GM10847 (cell line): ENCODE measurements around the gene C1QA.

Experiments used
- POLR2A ChIP-seq: IDR thresholded peaks from 2 replicates; pipeline ENCODE4 v1.6.1; 2011; ENCODE audit not compliant: insufficient read length; ENCODE audit errors: extremely low read depth

The C1QA gene

DNA sequence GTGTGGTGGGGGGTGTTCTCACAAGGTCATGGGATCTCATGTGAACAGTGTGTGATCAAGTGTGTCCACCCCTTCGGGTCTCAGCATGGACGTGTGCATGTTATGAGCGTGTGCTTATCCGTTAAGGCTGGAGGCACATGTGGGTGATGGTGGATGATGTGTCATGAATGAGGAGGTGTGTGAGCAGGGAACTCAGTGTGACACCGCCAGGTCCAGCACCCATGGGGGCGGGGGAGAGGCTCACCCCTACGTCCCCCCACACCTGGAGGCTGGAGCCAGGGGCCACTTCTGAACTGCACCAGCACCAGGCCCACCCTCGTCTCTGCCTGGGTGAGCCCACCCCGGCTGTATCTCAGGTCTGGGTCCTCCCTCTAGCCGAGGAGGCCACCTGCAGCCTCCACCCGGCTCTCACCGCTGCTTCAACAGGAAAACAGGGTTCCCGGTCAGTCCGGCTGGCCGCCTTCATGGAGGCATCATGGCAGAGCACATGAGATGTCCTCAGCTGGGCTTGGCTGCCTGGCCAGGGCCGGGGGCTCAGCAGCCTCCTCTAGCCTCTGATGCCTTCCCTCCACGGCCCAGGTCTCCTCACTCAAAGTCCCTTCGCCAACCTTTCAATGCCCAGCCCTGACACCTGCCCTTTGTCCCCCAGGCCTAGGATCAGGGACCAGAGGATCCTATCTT, 34.2 kb upstream of the C1QA start:
- TF ChIP-seq POLR2A, result no peak

DNA sequence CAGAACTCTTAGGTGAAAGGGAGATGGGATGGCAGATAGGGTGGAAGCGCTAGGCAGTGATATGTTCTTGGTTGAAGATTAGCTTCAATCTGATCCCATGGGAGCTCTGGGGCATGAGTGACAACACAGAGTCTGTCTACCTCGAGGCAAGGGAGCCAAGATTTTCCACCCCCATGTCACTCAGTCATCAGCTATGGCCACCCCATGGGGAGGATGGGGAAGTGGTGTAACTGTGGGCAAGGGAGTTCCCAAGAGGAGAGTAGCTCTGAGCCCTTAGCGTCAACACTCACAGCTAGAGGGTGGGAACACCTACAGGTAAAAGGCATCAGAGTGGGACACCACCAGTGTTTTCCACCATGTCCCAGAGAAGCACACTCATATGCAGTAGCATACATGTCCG, 30.3 kb upstream of the C1QA start:
- no peak for TF ChIP-seq POLR2A

DNA sequence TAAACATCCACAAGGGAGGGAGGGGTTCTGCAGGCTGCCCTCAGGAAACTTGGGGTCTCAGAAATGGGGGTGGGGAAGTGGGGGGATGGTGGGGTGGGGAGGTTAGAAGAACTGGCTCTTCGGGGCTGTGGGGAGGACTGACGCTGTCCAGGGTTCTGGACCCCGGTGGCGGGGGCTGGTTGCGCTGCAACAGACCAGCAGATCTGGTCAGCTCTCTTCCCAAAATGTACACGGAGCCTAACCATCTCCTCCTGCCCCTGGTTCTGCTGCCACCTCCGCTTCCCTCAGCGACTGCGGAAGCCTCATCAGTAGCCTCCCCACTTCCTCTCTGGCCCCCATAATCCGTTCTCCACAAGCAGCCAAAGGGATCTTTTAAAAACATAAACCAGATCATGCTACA, 29.3 kb upstream of the C1QA start:
- no peak for TF ChIP-seq POLR2A

GRCh38 chr1:22608361-22608760, 28.1 kb upstream of the C1QA start:
- TF ChIP-seq POLR2A, result no peak

DNA sequence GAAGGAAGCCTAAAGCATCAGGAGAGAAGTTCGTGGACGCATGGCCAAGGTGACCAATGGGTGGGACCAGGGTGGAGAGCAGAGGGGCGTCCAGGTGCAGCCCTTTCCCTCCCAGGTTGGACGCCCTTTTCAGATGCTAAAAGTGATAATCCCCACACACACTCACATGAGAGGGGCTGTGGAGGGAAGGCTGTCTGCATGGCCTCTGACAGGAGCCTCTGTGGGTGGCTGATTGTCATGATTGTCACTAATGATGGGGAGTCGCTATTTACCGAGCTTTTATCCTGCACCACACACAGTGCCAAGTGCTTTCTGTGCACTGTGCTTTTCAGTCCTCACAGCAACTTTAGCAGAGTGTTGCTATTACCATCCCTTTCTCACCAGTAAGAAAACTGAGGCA, 27.1 kb upstream of the C1QA start:
- no peak for TF ChIP-seq POLR2A

- TF ChIP-seq POLR2A, result no peak
Measured at GRCh38 chr1:22611530-22611947, 24.9 kb upstream of the C1QA start.

- TF ChIP-seq POLR2A, result no peak
Measured at GRCh38 chr1:22612671-22613571, 23.5 kb upstream of the C1QA start.

GRCh38 chr1:22613572-22613918, 22.9 kb upstream of the C1QA start:
- TF ChIP-seq POLR2A, result no peak

DNA sequence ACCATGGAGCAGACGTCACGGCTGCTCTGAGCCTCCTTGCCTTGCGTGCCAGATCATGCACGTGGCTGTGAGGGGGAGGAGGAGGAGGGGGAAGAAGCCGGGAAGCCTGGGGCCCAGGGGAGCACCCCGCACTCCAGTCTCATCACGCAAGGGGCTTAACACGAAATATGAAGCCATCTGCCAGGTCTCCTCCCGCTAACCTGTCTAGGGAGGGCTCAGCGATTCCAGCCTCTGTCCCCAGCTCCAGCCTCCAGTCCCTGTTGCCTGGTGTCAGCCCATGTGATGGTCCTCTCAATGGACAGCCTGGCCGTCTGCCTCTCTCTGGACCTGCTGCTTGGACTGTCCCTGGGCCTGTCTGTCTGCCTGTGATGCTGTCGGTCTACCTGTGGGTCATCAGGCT, 22.5 kb upstream of the C1QA start:
- TF ChIP-seq POLR2A, result no peak

DNA sequence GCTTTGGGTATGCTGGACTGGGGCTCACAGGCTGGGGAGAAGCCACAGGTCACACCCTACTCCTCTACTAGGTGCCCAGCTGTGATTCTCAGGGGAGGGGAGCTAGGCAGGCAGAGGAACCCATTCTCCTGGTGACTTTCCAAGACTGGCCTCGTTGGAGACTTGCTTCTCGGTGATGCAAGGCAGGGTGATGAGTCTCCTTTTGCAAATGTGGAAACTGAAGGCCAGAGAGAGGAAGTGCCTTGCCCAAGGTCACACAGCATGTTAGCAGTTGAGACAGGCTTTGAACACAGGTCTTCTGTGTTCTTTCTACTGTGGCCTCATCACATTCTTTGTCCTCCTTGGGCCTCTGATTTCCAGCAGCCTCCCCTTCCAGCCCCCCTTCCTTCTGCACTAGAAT, 20.5 kb upstream of the C1QA start:
- no peak for TF ChIP-seq POLR2A

DNA sequence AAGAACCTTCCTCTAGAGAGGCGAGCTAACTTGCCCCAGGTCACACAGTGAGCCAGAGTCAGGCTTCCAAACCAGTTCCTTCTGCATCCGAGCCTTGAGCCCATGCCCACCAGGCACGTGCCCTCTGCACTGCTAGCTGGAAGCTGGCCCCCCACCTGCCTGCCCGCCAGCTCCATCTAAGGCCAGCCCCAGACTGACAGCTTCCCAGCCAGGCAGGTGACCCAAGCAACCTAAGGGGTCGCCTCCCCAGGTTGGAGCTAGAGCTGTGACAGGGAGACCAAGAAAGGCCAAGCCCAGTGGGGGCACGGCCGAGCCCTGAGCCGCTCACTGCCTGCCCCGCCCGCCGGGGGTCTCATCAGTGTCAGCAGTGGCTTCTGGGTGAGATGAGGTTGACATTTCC, 19.9 kb upstream of the C1QA start:
- no peak for TF ChIP-seq POLR2A

DNA sequence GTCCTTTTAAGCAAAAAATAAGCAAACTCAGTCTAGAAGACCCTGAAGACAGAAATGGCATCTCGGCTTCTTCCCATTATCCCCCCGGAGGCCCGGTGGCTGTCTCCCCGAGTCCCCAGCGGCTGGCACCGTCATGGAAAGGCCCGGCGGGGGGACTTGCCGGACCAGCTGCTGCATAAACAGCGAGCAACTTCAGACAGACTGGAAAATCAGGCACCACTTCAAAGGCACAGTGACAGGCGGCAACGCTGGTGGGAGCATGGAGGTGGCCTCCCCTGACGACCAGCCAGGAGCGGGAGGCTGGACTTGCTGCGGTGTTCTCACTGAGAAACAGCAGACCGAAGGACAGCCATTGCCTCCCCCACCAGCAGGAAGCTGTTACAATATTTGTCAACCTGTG, 18.4 kb upstream of the C1QA start:
- no peak for TF ChIP-seq POLR2A

- no peak for TF ChIP-seq POLR2A
Measured at GRCh38 chr1:22619252-22619651, 17.2 kb upstream of the C1QA start.

DNA sequence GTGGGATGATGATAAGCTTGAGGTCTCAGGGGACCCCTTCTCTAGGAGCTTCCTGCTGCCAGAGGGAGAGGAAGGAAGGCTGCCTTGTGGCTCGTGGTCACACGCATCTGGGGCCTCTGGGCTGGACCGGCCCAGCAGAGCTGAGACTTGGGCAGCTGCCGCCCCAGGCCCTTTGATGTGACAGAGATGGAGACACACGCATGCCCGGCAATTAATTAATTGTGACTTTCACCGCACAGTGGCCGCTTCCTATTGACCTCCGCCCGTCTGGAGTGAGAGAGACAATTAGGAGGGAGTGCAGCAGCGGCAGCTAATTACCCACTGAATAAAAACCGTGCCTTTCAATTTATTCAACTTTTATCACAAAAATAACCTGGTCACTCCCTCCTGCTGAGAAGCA, 16.6 kb upstream of the C1QA start:
- no peak for TF ChIP-seq POLR2A

DNA sequence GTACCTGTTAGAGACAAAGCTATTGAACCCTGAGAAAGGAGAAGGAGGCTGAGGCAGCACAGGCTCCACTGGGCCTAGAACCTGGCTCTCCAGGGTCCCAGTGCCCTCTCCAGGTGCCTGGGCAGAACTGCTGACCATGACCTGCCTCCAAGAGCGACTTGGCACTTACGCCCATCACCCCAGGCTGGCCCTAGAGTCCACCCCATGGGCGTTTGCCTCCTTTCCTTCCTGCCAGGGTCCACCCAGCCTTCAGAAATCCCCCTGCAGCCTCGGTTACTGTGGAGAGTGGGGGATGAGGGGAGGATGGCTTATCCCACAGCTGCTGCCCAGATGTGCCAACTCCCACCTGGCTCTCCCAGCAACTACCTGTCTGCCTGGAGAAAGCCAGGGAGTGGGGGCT, 14.7 kb upstream of the C1QA start:
- no peak for TF ChIP-seq POLR2A

DNA sequence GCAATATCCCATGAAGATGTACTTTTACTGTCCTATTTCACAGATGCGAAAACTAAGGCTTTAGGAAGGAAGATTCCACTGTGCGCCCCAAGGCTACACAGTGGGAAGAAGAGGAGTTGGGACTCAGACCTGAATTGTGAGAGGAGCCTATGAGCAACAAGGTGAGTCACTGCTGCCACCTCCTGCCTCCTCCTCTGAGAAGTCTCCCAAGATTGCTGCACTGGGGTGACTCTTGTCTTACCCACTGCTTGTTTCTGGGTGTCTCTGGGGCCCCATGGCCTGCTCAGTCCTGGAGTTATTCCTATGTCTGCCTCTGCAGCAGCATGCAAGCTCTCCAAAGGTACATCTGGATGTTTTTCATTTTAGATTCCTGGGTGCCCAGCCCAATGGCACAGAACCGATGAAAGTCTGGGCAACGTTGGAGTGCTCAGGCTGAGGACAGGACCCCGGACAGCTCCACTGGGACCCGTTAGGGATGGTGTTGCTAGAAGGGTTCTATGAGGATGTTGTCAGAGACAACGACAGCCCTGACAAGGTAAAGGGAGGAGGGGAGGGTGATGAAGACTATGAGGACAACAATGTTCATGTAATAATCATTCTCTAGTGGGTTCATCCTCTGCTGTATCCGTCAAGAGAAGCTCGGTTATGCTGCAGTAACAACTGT, 11.0 kb upstream of the C1QA start:
- TF ChIP-seq POLR2A, result no peak

DNA sequence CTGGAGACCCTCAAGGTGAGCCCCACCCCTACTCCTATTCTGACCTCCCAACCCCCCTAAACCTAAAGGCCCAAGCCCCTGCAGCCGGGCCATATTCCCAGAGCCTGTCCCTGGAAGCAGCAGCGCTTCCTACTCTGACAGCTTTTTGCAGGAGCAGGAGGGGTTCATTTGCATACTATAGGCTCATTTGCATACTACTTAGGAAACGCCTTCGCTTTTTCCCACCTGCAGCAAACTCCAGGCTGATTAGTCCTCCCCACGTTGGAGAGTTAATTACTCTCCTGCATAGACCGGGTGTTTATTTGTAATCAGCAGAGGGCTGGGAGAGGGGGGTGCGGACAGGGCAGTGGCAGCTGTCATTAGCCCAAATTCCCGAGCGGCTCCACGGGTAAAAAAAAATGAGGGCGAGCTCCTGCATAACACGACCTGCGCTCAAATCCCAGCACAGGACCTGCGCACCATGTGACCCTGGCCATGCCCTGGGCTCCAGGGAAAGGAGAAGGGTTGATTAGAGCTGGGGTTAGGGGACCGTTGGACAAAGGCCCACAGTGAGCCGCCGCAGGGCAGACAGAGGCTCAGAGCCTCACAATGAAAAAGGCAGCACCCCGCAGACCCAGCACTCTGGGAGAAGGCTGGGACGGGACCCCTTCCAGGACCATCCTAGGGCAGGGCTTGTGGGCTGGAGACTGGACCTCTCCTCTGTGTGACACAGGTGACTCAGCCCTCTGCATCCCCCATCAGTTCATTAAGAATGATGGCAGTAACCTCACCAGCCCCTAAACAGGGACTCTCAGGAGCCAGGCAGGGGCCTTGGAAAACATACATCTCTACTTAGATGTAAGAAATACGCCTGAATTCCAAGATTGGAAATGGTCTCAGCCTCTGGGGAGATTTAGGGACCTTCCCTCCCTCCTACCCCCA, 9.9 kb upstream of the C1QA start:
- TF ChIP-seq POLR2A, result no peak
